ENCODE measurements around the gene VPS39. TPM values are rescaled to one million over a fixed set of nuclear protein-coding genes. Genes with fewer than 3 reads are reported as not detected.

Gene VPS39
- total RNA-seq, 6 experiments from 2014 or later: 16.6 to 32.7 (median 23.2) TPM

DNA sequence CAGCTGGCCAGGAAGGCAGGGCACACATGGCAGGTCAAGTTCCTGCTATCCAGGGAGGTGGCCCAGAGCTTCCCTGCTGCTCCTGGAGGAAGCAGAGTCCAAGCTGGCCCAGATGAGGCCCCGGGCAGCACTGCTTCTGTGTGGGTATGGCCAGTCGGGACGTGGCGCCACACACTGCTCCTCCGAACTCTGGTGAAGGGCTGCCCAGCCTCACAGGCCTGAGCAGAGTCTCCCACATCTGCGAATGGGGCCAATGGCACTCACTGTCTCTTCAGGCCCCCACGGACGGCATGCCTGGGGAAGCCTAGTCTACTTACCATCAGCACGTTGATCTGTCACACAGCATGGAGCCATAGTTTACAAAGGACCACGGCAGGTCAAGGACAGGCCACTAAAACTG lies 49.2 kb downstream of the VPS39 start:
- TF ChIP-seq, protein P1, sequence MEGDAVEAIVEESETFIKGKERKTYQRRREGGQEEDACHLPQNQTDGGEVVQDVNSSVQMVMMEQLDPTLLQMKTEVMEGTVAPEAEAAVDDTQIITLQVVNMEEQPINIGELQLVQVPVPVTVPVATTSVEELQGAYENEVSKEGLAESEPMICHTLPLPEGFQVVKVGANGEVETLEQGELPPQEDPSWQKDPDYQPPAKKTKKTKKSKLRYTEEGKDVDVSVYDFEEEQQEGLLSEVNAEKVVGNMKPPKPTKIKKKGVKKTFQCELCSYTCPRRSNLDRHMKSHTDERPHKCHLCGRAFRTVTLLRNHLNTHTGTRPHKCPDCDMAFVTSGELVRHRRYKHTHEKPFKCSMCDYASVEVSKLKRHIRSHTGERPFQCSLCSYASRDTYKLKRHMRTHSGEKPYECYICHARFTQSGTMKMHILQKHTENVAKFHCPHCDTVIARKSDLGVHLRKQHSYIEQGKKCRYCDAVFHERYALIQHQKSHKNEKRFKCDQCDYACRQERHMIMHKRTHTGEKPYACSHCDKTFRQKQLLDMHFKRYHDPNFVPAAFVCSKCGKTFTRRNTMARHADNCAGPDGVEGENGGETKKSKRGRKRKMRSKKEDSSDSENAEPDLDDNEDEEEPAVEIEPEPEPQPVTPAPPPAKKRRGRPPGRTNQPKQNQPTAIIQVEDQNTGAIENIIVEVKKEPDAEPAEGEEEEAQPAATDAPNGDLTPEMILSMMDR (IDR thresholded peaks at IDR 0.05): no peak
- TF ChIP-seq POLR2A (IDR thresholded peaks at IDR 0.05): no peak
- ATAC-seq: peak in 1 of 4 donors; percentile 4

DNA sequence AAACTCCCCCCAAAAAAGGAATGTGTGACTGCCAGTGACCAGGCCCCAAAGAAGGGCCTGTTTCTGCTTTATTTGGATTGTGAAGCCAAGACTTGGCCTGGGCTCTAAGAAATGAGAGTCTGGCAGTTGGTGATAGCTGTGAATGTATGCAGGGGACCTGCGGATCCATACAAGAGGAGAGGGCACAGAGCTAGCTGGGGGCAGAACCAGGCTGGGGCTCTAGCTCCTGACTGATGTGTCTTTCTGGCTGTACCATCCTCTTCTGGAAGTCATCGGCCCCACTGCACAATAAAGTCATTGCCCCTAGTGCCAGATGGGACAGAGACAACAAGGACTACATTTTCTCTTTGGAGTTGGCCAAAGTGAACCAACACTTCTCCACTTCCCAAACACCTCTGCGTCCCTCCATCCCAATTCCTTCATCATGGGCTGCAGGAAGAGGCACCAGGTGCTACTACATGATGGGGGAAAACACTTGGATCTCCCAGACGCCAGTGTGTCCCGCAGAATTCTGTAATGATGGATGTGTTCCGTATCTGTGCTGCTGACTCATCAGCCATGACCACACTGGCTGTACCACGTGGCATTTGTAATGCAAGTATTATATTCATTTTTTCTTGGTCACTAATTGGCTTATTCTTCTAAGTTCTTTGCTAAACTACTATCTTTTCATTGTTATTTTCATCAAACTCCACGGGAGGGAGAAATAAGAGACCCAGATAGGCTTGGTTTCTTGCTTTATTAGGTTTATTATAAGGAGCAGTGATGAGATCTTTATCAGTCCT lies 49.9 kb downstream of the VPS39 start:
- H3K27me3 ChIP-seq: no peaks in the 10 kb centered on the region
- H3K9me3 ChIP-seq: no peaks in the 10 kb centered on the region
- H3K27ac ChIP-seq: no peak overlapping the region
- TF ChIP-seq, protein P1 (IDR thresholded peaks at IDR 0.05): no peak
- TF ChIP-seq POLR2A (IDR thresholded peaks at IDR 0.05): no peak
- ATAC-seq (no peak), DNase-seq (peak in 1 of 3 donors; percentile 27)
- 70% methylated on average over 5 of the region's 8 CpGs for WGBS (ENCODE audit: insufficient coverage, low coverage, low lambda C conversion rate, missing lambda C conversion rate)
- H3K36me3 ChIP-seq: peaks cover 0 to 45% (median 19%) of the 10 kb centered on the region in 4 donors
- no peaks in the 10 kb centered on the region for H3K4me1 ChIP-seq
- intact Hi-C loops (cut with DNase I): no loop called here
- H3K4me3 ChIP-seq: no peak overlapping the region

More for the DNA sequence above, 49.2 kb downstream of the VPS39 start:
- peaks cover 0 to 53% (median 26%) of the 10 kb centered on the region in 4 donors for H3K36me3 ChIP-seq
- no peaks in the 10 kb centered on the region for H3K4me1 ChIP-seq
- no peaks in the 10 kb centered on the region for H3K27me3 ChIP-seq
- no CpG with 5 or more reads among the region's 10 CpGs for WGBS (ENCODE audit: insufficient coverage, low coverage, low lambda C conversion rate, missing lambda C conversion rate)
- no peak overlapping the region for H3K27ac ChIP-seq
- intact Hi-C loops (cut with DNase I): no loop called here
- H3K9me3 ChIP-seq: no peaks in the 10 kb centered on the region
- no peak for DNase-seq
- no peak overlapping the region for H3K4me3 ChIP-seq

DNA sequence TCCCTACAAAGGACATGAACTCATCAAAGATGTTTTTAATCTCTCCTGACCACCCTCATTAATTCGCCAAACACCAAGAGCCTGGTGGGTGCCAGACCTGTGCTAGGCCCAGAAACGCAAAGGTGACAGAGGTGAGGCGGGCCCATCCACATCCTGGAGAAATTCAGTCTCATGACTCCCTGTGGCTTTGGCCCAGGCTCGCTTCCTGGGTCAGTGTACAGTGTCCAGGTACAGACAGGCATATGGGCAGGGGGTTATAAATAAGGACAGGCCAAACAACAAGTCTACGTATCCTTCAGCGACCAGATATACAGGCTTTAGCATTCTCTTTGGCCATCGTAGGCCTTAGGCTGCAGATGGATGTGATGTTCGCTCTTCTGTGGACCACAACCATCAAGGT lies 50.7 kb downstream of the VPS39 start:
- TF ChIP-seq, protein P1 (IDR thresholded peaks at IDR 0.05): no peak
- TF ChIP-seq POLR2A (IDR thresholded peaks at IDR 0.05): no peak
- Histone ChIP-seq H3K4me1 (no peaks in the 10 kb centered on the region), H3K9me3 (no peaks in the 10 kb centered on the region), H3K27ac (no peak overlapping the region), H3K4me3 (no peak overlapping the region), H3K36me3 (peaks cover 0 to 37% (median 13%) of the 10 kb centered on the region in 4 donors), H3K27me3 (no peaks in the 10 kb centered on the region)
- no peak for DNase-seq
- no peak for ATAC-seq
- WGBS (ENCODE audit: insufficient coverage, low coverage, low lambda C conversion rate, missing lambda C conversion rate): 95% methylated on average over 8 of the region's 8 CpGs
- intact Hi-C loops (cut with DNase I): no loop called here

- no peaks in the 10 kb centered on the region for H3K9me3 ChIP-seq
- intact Hi-C loops (cut with DNase I): no loop called here
- ATAC-seq (peak; percentile 20 to 70 (median 46)), DNase-seq (peak in 1 of 3 donors; percentile 30)
- WGBS (ENCODE audit: insufficient coverage, low coverage, low lambda C conversion rate, missing lambda C conversion rate): 69% methylated on average over 5 of the region's 8 CpGs
- TF ChIP-seq POLR2A (IDR thresholded peaks at IDR 0.05): no peak
- TF ChIP-seq, protein P1 (IDR thresholded peaks at IDR 0.05): no peak
- no peak within 1 kb of the TSS for H3K27ac ChIP-seq
- no peak within 1 kb of the TSS for H3K4me3 ChIP-seq
- no peaks in the 10 kb centered on the region for H3K4me1 ChIP-seq
- no peaks in the 10 kb centered on the region for H3K27me3 ChIP-seq
- peaks cover 0 to 27% (median 7%) of the 10 kb centered on the region in 4 donors for H3K36me3 ChIP-seq
Measured at GRCh38 chr15:42156243-42156922, 51.7 kb downstream of the VPS39 start, which contains the start of gene PLA2G4F. Gene PLA2G4F (minus strand): TSS chr15:42156636. CDS start chr15:42156549, 87 bp downstream.
